Measurements from ENCODE around the gene VIPR2.

DNA sequence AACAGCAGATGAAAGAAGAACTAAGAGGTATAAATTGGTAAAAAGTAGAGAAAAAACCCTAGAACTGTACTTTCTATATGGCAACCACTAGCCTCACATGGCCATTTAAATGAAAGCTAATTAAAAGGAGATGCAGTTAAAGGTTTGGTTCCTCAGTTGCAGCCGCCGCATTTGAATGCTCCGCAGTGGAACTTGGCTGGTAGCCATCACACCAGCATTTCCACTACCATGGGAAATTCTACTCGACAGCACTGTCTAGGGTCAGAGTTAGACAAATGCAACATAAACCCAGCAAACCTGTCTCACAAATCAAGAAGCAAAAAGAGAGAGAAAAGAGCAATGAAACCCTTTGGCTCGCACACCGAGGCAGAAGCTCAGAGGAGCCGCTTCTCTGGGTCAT, 29.7 kb downstream of the VIPR2 start:
- TF ChIP-seq CTCF (IDR thresholded peaks at IDR 0.05) (no peak), EZH2 (IDR thresholded peaks at IDR 0.05) (no peak)
